Measurements from ENCODE around the gene CXCL9.

CXCL9 gene

GRCh38 chr4:76007089-76007862 is at the start of gene CXCL9:
Gene CXCL9 (minus strand): TSS chr4:76007509. CDS start chr4:76007449, 60 bp downstream.
- TF ChIP-seq, protein P1, sequence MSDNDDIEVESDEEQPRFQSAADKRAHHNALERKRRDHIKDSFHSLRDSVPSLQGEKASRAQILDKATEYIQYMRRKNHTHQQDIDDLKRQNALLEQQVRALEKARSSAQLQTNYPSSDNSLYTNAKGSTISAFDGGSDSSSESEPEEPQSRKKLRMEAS (IDR thresholded peaks at IDR 0.05) = no peak
- TF ChIP-seq YY1 (IDR thresholded peaks at IDR 0.05; ENCODE audit: low read depth) = no peak
- no peak for TF ChIP-seq TCF12 (IDR thresholded peaks at IDR 0.05; ENCODE audit: low read depth)
- no peak for TF ChIP-seq TAF1 (IDR thresholded peaks at IDR 0.05; ENCODE audit: low read depth)
- TF ChIP-seq TEAD4 (IDR thresholded peaks at IDR 0.05) = no peak
- no peak for TF ChIP-seq NFIC (IDR thresholded peaks at IDR 0.05)
- no peak for TF ChIP-seq EGR1 (IDR thresholded peaks at IDR 0.05)
- TF ChIP-seq EP300 (IDR thresholded peaks at IDR 0.05; ENCODE audit: borderline replicate concordance) = no peak
- TF ChIP-seq USF1 (IDR thresholded peaks at IDR 0.05) = no peak
- no peak for TF ChIP-seq FOXM1 (IDR thresholded peaks at IDR 0.05; ENCODE audit: borderline replicate concordance, low read depth)
- no peak for TF ChIP-seq REST (IDR thresholded peaks at IDR 0.05; ENCODE audit: low read depth)
- TF ChIP-seq CEBPB (IDR thresholded peaks at IDR 0.05) = no peak
- no peak for TF ChIP-seq ZBTB7A (IDR thresholded peaks at IDR 0.05; ENCODE audit: low read depth)
- no peak for TF ChIP-seq CREB1 (IDR thresholded peaks at IDR 0.05; ENCODE audit: low read depth)
- no peak for TF ChIP-seq RAD21 (IDR thresholded peaks at IDR 0.05; ENCODE audit: low read depth)

- TF ChIP-seq ZBTB7A (IDR thresholded peaks at IDR 0.05; ENCODE audit: low read depth) (no peak), RAD21 (IDR thresholded peaks at IDR 0.05; ENCODE audit: low read depth) (no peak), TAF1 (IDR thresholded peaks at IDR 0.05; ENCODE audit: low read depth) (no peak), TEAD4 (IDR thresholded peaks at IDR 0.05) (no peak), EP300 (IDR thresholded peaks at IDR 0.05; ENCODE audit: borderline replicate concordance) (no peak), YY1 (IDR thresholded peaks at IDR 0.05; ENCODE audit: low read depth) (no peak), FOXM1 (IDR thresholded peaks at IDR 0.05; ENCODE audit: borderline replicate concordance, low read depth) (no peak), EGR1 (IDR thresholded peaks at IDR 0.05) (no peak), USF1 (IDR thresholded peaks at IDR 0.05) (no peak), CEBPB (IDR thresholded peaks at IDR 0.05) (no peak), NFIC (IDR thresholded peaks at IDR 0.05) (no peak)
- TF ChIP-seq, protein P1 (IDR thresholded peaks at IDR 0.05) = no peak
Measured at GRCh38 chr4:76055421-76055820, 48.1 kb upstream of the CXCL9 start.

DNA sequence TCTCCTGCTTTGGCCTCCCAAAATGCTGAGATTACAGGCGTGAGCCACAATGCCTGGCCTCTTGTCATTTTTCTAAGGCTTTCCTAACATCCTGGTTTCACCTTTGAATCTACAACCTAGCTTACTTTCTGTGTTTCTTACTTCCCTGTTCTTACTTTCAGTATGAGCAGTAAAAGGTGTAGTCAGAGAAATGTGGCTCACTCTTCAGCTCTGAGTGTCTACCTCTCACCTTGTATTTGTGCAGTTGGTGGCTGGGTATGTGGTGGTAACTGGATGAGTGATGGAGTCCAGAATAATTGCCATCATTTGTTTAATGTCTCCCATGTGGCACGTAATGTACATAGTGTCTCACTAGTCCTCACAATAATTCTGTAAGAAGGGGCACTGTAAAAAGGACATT is 47.7 kb upstream of the CXCL9 start:
- TF ChIP-seq CREB1 (IDR thresholded peaks at IDR 0.05; ENCODE audit: low read depth) (no peak), FOXM1 (IDR thresholded peaks at IDR 0.05; ENCODE audit: borderline replicate concordance, low read depth) (no peak), REST (IDR thresholded peaks at IDR 0.05; ENCODE audit: low read depth) (no peak), ZBTB7A (IDR thresholded peaks at IDR 0.05; ENCODE audit: low read depth) (no peak), EP300 (IDR thresholded peaks at IDR 0.05; ENCODE audit: borderline replicate concordance) (no peak), RAD21 (IDR thresholded peaks at IDR 0.05; ENCODE audit: low read depth) (no peak), NFIC (IDR thresholded peaks at IDR 0.05) (no peak), USF1 (IDR thresholded peaks at IDR 0.05) (no peak), EGR1 (IDR thresholded peaks at IDR 0.05) (no peak), CEBPB (IDR thresholded peaks at IDR 0.05) (no peak), YY1 (IDR thresholded peaks at IDR 0.05; ENCODE audit: low read depth) (no peak), TEAD4 (IDR thresholded peaks at IDR 0.05) (no peak)
- TF ChIP-seq, protein P1 (IDR thresholded peaks at IDR 0.05) = no peak

GRCh38 chr4:76053730-76054129 is 46.4 kb upstream of the CXCL9 start:
- TF ChIP-seq RAD21 (IDR thresholded peaks at IDR 0.05; ENCODE audit: low read depth) (no peak), ZBTB7A (IDR thresholded peaks at IDR 0.05; ENCODE audit: low read depth) (no peak), TEAD4 (IDR thresholded peaks at IDR 0.05) (no peak), FOXM1 (IDR thresholded peaks at IDR 0.05; ENCODE audit: borderline replicate concordance, low read depth) (no peak), TCF12 (IDR thresholded peaks at IDR 0.05; ENCODE audit: low read depth) (no peak), YY1 (IDR thresholded peaks at IDR 0.05; ENCODE audit: low read depth) (no peak), USF1 (IDR thresholded peaks at IDR 0.05) (no peak), CEBPB (IDR thresholded peaks at IDR 0.05) (no peak), EP300 (IDR thresholded peaks at IDR 0.05; ENCODE audit: borderline replicate concordance) (no peak), NFIC (IDR thresholded peaks at IDR 0.05) (no peak), TAF1 (IDR thresholded peaks at IDR 0.05; ENCODE audit: low read depth) (no peak), CREB1 (IDR thresholded peaks at IDR 0.05; ENCODE audit: low read depth) (no peak), EGR1 (IDR thresholded peaks at IDR 0.05) (no peak)
- TF ChIP-seq, protein P1 (IDR thresholded peaks at IDR 0.05) = no peak

Data from Ishikawa (cell line).